H9 (cell line): ENCODE measurements around the gene EEF1AKMT3. TPM values are rescaled to one million over a fixed set of nuclear protein-coding genes. Genes with fewer than 3 reads are reported as not detected.

Experiments used
- DNase-seq: peaks from one replicate; pipeline ENCODE4 v3.0.0-alpha.2; 2017
- H2AFZ ChIP-seq: one replicate; pipeline ENCODE4 v1.6.1; 2013; ENCODE audit warnings: mild to moderate bottlenecking, low read length, control low read depth, moderate library complexity
- H2AK5ac ChIP-seq: 2 replicates; pipeline ENCODE4 v1.6.1; 2013; ENCODE audit warnings: low read length, control low read depth, mixed read lengths; ENCODE audit not compliant: insufficient read length
- H2BK120ac ChIP-seq: one replicate; pipeline ENCODE4 v1.6.1; 2013; ENCODE audit warnings: low read depth, mild to moderate bottlenecking, low read length, control low read depth, inconsistent platforms; ENCODE audit not compliant: poor library complexity, severe bottlenecking
- H2BK12ac ChIP-seq: 2 replicates; pipeline ENCODE4 v1.6.1; 2013; ENCODE audit warnings: low read length, control low read depth, mixed read lengths, low read depth; ENCODE audit not compliant: insufficient read length
- H2BK15ac ChIP-seq: 2 replicates; pipeline ENCODE4 v1.6.1; 2013; ENCODE audit warnings: low read depth, low read length, control low read depth
- H2BK20ac ChIP-seq: one replicate; pipeline ENCODE4 v1.6.1; 2013; ENCODE audit warnings: low read depth, mild to moderate bottlenecking, low read length, control low read depth, inconsistent platforms; ENCODE audit not compliant: poor library complexity, severe bottlenecking
- H2BK5ac ChIP-seq: 2 replicates; pipeline ENCODE4 v1.6.1; 2013; ENCODE audit warnings: low read length, control low read depth, mixed read lengths; ENCODE audit not compliant: insufficient read length
- H3K14ac ChIP-seq: 2 replicates; pipeline ENCODE4 v1.6.1; 2013; ENCODE audit warnings: low read length, control low read depth; ENCODE audit not compliant: insufficient read depth
- H3K18ac ChIP-seq: 2 replicates; pipeline ENCODE4 v1.6.1; 2013; ENCODE audit warnings: low read depth, mild to moderate bottlenecking, mixed read lengths, low read length, control low read depth; ENCODE audit not compliant: insufficient read length
- H3K23ac ChIP-seq: 2 replicates; pipeline ENCODE4 v1.6.1; 2013; ENCODE audit warnings: low read length, control low read depth, mixed read lengths, low read depth; ENCODE audit not compliant: insufficient read length
- H3K23me2 ChIP-seq: 2 replicates; pipeline ENCODE4 v1.6.1; 2013; ENCODE audit warnings: low read depth, mild to moderate bottlenecking, mixed read lengths, low read length, control low read depth; ENCODE audit not compliant: insufficient read length, poor library complexity, severe bottlenecking
- H3K27ac ChIP-seq: 2 replicates; pipeline ENCODE4 v1.5.1; 2013; ENCODE audit warnings: low read length, control low read depth, mixed read lengths, low read depth; ENCODE audit not compliant: insufficient read length
- H3K27me3 ChIP-seq: 2 replicates; pipeline ENCODE4 v1.6.1; 2013; ENCODE audit warnings: low read length, control low read depth, inconsistent platforms; ENCODE audit not compliant: insufficient read depth
- H3K4ac ChIP-seq: 2 replicates; pipeline ENCODE4 v1.6.1; 2013; ENCODE audit warnings: low read depth, mild to moderate bottlenecking, control low read depth, inconsistent platforms, low read length, moderate library complexity
- H3K4me1 ChIP-seq: 2 replicates; pipeline ENCODE4 v1.6.1; 2013; ENCODE audit warnings: low read length, control low read depth, inconsistent platforms; ENCODE audit not compliant: insufficient read depth
- H3K4me2 ChIP-seq: 2 replicates; pipeline ENCODE4 v1.6.1; 2013; ENCODE audit warnings: low read length, control low read depth, mixed read lengths; ENCODE audit not compliant: insufficient read length, insufficient read depth
- H3K56ac ChIP-seq: 2 replicates; pipeline ENCODE4 v1.6.1; 2013; ENCODE audit warnings: low read depth, mild to moderate bottlenecking, mixed read lengths, low read length, control low read depth; ENCODE audit not compliant: insufficient read length
- H3K79me1 ChIP-seq: 2 replicates; pipeline ENCODE4 v1.6.1; 2013; ENCODE audit warnings: low read depth, mild to moderate bottlenecking, moderate library complexity, low read length, control low read depth, inconsistent platforms; ENCODE audit not compliant: insufficient read depth, poor library complexity, severe bottlenecking
- H3K79me2 ChIP-seq: 2 replicates; pipeline ENCODE4 v1.6.1; 2013; ENCODE audit warnings: low read length, control low read depth, inconsistent platforms; ENCODE audit not compliant: insufficient read depth
- H3K9ac ChIP-seq: 2 replicates; pipeline ENCODE4 v1.6.1; 2013; ENCODE audit warnings: low read length, control low read depth, mixed read lengths; ENCODE audit not compliant: insufficient read length; ENCODE audit errors: extremely low read depth
- H3K9me3 ChIP-seq: one replicate; pipeline ENCODE4 v1.6.1; 2013; ENCODE audit warnings: low read depth, low read length, inconsistent platforms; ENCODE audit not compliant: control insufficient read depth
- H3T11ph ChIP-seq: one replicate; pipeline ENCODE4 v1.6.1; 2013; ENCODE audit warnings: mild to moderate bottlenecking, low read length, control low read depth, inconsistent platforms
- H4K20me1 ChIP-seq: one replicate; pipeline ENCODE4 v1.6.1; 2013; ENCODE audit not compliant: control insufficient read depth, insufficient read length, insufficient read depth
- H4K5ac ChIP-seq: 2 replicates; pipeline ENCODE4 v1.6.1; 2013; ENCODE audit warnings: low read depth, mild to moderate bottlenecking, mixed read lengths, low read length, control low read depth; ENCODE audit not compliant: insufficient read length
- H4K8ac ChIP-seq: replicated peaks from 2 replicates; pipeline ENCODE4 v1.6.1; 2013; ENCODE audit warnings: low read length, control low read depth, mixed read lengths, low read depth; ENCODE audit not compliant: insufficient read length
- H4K91ac ChIP-seq: 2 replicates; pipeline ENCODE4 v1.6.1; 2013; ENCODE audit warnings: low read depth, mild to moderate bottlenecking, moderate library complexity, mixed read lengths, low read length, control low read depth; ENCODE audit not compliant: insufficient read length
- H3K27ac Mint-ChIP-seq, 3 experiments: 2 replicates in 2 of 3; 3 replicates in 1 of 3; pipeline ENCODE4 v1.8.0; 2020 to 2021; ENCODE audit warnings: mixed read lengths in 3 of 3, mild to moderate bottlenecking in 1 of 3, moderate library complexity in 1 of 3
- H3K27me3 Mint-ChIP-seq: 2 replicates; pipeline ENCODE4 v1.8.0; 2021; ENCODE audit warnings: low read depth, mild to moderate bottlenecking, moderate library complexity, mixed read lengths
- H3K36me3 Mint-ChIP-seq, 3 experiments: 2 replicates in 2 of 3; 3 replicates in 1 of 3; pipeline ENCODE4 v1.8.0; 2020 to 2021; ENCODE audit warnings: low read depth in 3 of 3, mixed read lengths in 3 of 3; ENCODE audit not compliant: insufficient read depth in 1 of 3
- H3K4me1 Mint-ChIP-seq, 2 experiments: 2 replicates each; pipeline ENCODE4 v1.8.0; 2020; ENCODE audit warnings: mixed read lengths in 2 of 2
- H3K4me3 Mint-ChIP-seq, 2 experiments: 2 replicates in 1 of 2; 3 replicates in 1 of 2; pipeline ENCODE4 v1.8.0; 2020 to 2021; ENCODE audit warnings: mild to moderate bottlenecking in 2 of 2, mixed read lengths in 2 of 2, moderate library complexity in 1 of 2
- H3K9me3 Mint-ChIP-seq, 2 experiments: 2 replicates in 1 of 2; 3 replicates in 1 of 2; pipeline ENCODE4 v1.8.0; 2020; ENCODE audit warnings: mild to moderate bottlenecking in 2 of 2, mixed read lengths in 2 of 2, moderate library complexity in 1 of 2
- WGBS: extraction: QIAGEN DNeasy Blood & Tissue Kit; methylation state at CpG from one replicate; pipeline ENCODE4 v1.1.7; 2013; ENCODE audit warnings: missing lambda C conversion rate, low lambda C conversion rate, mixed read lengths; ENCODE audit not compliant: insufficient read length; ENCODE audit errors: extremely low coverage; 5-methylcytosine and 5-hydroxymethylcytosine counted together
- total RNA-seq: library from RNA; stranded (reverse); gene quantifications from 2 replicates; pipeline ENCODE4 v1.2.1, GENCODE V29; 2021
- TF ChIP-seq, protein P1 (sequence below): fragments of 200-600 bp; sonication (generic); conservative IDR thresholded peaks from 3 replicates; pipeline ENCODE4 v1.8.0; 2021; ENCODE audit warnings: antibody characterized with exemption, mild to moderate bottlenecking

EEF1AKMT3 gene
- total RNA-seq, 1 experiment from 2014 or later: 2.9 TPM

DNA sequence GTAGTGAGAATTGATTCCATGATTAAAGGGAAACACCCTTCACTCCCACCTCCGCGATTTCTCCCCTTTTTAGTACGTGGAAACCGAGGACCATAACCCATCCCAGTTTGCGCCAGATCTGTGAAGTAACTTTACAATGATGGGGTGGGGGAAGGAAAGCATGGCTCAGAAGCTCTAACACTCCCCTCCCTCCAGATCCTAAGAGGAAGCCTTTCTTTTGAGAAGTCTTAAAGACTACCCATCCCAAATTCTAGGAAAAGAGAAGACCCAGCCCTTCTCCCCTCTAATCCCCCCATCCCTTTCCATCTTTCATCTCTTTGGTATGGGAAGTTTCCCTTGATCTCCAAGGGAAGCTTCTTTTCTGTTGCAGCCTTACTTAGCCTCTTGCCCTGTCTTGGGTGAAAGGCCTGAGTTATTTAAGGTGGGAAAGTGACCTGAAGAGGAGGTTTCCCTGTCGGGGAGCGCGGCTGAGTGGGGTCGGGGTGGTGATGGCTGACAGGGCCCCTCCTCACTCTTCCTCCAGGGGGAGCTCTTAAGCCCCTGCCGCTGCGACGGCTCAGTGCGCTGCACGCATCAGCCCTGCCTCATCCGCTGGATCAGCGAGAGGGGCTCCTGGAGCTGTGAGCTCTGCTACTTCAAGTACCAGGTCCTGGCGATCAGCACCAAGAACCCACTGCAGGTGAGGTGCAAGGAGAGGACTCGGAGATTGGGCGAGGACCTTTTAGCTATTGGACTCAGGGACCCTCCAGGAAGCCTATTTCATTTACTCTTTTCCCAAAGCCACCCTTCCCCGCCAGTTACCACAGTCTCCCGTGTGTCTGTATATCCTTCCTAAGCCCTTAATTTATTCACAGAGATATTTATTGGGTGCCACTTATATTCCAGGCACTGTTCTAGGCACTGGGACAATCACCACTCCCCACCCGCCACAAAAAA is 15.7 kb upstream of the EEF1AKMT3 start:
- Histone ChIP-seq H4K91ac (no peak overlapping the region), H3T11ph (no peak overlapping the region), H3K4me1 (0 out of 2 replicates have a peak, but pooled peaks cover 2% of the 10 kb centered on the region), H3K9ac (no peak overlapping the region), H2BK12ac (no peak overlapping the region), H2BK120ac (no peak overlapping the region), H2AFZ (no peak overlapping the region), H4K20me1 (no peaks in the 10 kb centered on the region), H3K79me2 (peaks cover 2% of the 10 kb centered on the region; the same call in 1 of the 2 replicates), H3K79me1 (no peaks in the 10 kb centered on the region), H2AK5ac (no peak overlapping the region), H2BK5ac (no peak overlapping the region), H4K8ac (no peak overlapping the region), H3K27ac (no peak overlapping the region), H3K18ac (no peak overlapping the region), H3K23ac (no peak overlapping the region), H3K4me2 (peak overlapping the region; percentile 34), H3K9me3 (no peaks in the 10 kb centered on the region), H3K4ac (no peak overlapping the region), H3K27me3 (peaks cover 11% of the 10 kb centered on the region), H2BK20ac (no peak overlapping the region), H3K14ac (no peak overlapping the region), H4K5ac (no peak overlapping the region), H3K23me2 (peaks cover 9% of the 10 kb centered on the region), H3K56ac (no peak overlapping the region), H2BK15ac (no peak overlapping the region)
- peaks cover 32 to 33% of the 10 kb centered on the region in 2 experiments for H3K4me1 Mint-ChIP-seq
- peaks cover 4 to 19% (median 6%) of the 10 kb centered on the region in 3 experiments; a peak in 6 of 7 replicates for H3K36me3 Mint-ChIP-seq
- WGBS: no CpG with 5 or more reads among the region's 22 CpGs
- H3K4me3 Mint-ChIP-seq: peak overlapping the region; percentile 61 to 78
- H3K9me3 Mint-ChIP-seq: peaks cover 0 to 2% of the 10 kb centered on the region in 2 experiments; a peak in 1 of 5 replicates
- H3K27me3 Mint-ChIP-seq: peaks cover 38% of the 10 kb centered on the region
- peak; percentile 89 for DNase-seq
- TF ChIP-seq, protein P1, sequence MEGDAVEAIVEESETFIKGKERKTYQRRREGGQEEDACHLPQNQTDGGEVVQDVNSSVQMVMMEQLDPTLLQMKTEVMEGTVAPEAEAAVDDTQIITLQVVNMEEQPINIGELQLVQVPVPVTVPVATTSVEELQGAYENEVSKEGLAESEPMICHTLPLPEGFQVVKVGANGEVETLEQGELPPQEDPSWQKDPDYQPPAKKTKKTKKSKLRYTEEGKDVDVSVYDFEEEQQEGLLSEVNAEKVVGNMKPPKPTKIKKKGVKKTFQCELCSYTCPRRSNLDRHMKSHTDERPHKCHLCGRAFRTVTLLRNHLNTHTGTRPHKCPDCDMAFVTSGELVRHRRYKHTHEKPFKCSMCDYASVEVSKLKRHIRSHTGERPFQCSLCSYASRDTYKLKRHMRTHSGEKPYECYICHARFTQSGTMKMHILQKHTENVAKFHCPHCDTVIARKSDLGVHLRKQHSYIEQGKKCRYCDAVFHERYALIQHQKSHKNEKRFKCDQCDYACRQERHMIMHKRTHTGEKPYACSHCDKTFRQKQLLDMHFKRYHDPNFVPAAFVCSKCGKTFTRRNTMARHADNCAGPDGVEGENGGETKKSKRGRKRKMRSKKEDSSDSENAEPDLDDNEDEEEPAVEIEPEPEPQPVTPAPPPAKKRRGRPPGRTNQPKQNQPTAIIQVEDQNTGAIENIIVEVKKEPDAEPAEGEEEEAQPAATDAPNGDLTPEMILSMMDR: peak; percentile 93
- H3K27ac Mint-ChIP-seq: no peak overlapping the region
